GM19025 (cell line): Measurements from ENCODE around the gene FLYWCH2.

Experiments
- ATAC-seq: cut with Tn5 transposase; IDR thresholded peaks from one replicate; pipeline ENCODE4 v1.9.1; 2021; ENCODE audit warnings: mild to moderate bottlenecking, low read depth, moderate library complexity; ENCODE audit not compliant: unreplicated experiment

The FLYWCH2 gene, protein sequence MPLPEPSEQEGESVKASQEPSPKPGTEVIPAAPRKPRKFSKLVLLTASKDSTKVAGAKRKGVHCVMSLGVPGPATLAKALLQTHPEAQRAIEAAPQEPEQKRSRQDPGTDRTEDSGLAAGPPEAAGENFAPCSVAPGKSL

GRCh38 chr16:2882650-2883457, at the start of gene FLYWCH2:
TSS of gene FLYWCH2 (plus strand) at chr16:2883215. CDS start at chr16:2896450, 13,235 bp downstream.
- ATAC-seq, result peak; percentile 80

- no peak for ATAC-seq
Observed at GRCh38 chr16:2833776-2834175, 49.2 kb upstream of the FLYWCH2 start.

DNA sequence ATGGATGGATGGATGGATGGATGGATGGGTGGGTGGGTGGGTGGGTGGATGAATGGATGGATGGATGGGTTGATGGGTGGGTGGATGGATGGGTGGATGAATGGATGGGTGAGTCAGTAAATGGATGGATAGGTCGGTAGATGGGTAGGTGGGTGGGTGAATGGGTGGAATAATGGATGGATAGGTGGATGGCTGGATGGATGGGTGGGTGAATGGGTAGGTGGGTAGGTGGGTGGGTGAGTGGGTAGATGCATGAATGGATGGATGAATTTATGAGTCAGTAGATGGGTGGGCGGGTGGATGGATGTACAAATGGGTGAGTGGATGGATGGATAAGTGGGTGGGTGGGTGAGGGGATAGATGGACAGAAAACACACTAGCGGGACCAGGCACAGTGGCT, 48.0 kb upstream of the FLYWCH2 start:
- ATAC-seq, result no peak

DNA sequence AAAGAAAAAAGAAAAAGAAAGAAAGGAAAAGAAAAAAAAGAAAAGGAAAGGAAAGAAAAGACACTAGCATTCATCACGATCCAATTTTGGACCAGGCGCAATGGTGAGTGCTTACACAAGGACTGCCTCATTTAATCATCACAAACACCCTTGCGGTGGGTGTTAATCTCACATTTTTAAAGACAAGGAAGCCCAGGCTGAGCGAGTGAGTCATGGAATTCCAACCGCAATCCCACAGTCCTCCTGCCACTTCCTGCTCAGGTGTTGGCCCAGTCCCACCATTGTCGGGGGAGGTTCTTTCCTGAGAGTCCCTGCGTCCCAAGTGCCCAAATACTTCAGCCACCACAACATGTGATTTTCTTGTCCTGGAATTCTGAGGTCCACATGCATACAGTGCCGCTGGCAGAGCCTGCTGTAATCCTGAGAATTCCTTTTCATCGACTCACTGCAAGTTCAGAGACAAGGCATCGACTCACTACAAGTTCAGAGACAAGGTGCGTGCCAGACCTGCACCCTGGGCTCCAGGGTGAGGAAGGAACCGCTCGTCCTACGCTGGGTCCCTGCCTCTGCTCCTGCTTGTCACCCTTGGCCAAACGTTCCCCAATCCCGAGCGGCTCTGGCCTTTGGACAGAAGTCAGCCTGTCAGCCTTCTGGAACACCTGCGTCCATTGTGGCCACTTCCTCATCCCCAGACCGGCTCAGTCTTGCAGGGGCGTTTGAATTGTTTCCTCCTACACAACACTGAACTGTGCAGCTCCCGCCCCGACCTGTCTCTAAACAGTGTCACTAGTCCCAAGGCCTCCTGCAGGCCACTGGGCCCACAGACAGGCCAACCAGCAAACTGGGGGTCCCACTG, 47.1 kb upstream of the FLYWCH2 start:
- no peak for ATAC-seq

DNA sequence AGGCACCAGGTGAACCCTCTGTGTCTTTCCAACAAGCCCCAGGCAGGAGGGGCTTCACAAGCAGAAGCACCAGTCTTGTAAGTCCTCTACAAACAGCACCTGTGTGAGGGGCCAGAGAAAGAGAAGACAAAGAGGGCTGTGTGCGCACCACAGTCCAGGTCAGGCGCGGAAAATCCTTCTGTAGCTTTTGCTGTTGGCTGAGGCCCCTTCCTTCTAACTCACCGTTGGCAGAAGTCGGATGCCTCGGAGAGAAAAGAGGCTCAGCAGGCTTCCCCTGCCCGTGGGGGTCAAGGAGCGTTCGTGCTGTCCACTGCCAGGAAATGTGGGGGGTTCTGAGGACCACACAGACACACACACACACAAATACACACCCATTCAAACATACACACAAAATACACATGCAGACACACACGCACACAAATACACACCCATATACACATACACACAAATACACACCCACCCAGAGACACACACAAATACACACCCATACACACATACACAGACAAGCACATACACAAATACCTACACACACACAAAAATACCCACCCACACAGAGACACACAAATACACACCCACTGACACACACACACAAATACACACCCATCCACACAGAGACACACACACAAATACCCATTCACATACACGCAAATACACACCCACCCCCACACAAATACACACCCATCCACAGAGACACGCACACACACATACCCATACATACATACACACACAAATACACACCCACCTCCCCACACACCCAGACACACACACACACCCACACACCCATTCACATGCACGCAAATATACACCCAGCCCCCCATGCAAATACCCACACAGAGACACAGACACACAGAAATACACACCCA, 46.1 kb upstream of the FLYWCH2 start:
- no peak for ATAC-seq

DNA sequence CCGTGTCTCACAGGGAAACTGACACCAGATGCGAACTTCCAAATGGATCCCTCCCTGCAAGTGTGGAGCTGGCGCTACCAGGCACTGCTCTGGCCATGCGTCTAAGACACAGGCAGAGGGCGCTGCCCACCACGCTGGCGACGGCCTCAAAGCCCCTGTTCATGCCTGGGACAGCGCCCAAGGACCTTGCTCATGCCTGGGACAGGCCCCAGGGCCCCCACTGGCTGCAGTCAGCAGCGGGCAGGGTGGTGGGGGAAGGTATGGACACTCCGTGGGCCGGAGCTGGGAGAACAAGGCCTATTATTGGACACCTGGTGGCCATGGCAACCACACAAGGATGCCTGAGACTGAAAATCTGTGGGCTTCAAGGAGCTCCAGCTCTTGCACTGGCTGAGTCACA, 44.1 kb upstream of the FLYWCH2 start:
- ATAC-seq, result no peak

DNA sequence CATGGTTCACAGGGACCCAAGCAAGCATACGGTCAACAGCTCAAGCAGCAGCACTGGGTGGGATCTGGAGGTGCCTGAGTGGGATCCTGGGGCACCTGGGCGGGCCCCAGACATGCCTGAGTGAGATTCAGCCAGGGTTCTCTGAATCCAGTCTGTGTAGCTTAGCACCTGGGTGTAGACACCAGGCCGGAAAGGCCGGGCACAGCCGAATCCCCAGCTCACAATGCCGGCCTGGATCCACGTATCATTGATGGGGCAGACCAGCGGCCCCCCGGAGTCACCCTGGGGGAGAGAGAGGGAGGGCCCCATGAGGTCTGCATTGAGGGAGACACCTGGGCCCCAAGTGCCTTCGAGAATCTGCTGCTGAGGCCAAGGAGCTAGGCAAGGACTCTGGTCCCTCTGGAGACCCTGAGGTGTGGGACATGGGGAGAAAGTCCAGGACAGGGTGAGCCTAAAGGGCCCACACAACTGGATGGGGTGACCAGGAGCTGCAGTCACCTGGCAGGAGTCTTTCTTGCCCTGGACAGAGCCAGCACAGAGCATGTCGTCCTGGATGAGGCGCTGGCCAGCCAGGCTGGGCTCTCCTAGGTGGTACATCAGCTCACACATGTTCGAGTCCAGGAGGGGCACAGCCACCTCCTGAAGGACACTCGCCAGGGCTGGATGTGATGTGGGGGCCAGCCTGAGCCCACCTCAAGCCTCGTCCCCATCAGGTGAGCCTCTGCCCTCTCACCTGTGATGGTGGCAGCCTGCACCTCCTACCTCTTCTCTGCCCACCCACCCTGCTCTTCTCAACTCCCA, 43.2 kb upstream of the FLYWCH2 start:
- ATAC-seq, result no peak

GRCh38 chr16:2840914-2841313, 42.1 kb upstream of the FLYWCH2 start:
- ATAC-seq, result no peak

DNA sequence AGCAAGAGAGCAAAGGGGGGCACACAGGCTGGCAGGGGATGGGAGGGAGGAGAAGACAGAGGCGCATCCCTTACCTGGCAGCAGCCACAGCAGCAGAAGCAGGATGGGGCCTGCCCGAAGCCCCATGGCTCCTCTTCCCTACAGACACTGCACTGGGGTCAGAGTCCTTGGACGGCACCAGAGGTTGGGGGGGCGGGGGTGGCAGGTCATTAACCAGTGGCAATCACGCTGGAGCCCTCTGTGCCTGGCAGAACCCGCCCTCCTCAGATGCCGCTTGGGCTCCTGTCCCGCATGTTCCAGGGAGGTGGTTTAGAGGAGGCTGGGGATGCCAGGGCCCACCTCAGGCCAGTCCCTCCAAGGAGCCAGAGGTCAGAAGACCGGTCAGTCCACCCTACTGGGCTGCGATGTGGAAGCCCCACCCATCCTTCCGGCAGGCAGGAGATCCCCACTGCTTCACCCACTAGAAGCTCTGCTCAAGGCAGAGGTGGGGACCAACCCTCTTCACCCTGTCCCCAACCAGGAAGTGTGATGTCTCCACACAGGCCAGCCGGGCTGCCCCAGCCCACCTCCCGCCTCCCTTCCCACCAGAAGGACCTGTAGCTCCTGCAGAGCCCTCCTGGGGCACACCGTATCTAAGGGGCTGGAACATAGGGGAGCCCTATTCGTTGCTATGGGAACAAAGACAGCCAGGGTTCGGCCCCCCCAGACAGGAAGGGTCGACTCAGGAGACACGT, 41.2 kb upstream of the FLYWCH2 start:
- ATAC-seq, result no peak

DNA sequence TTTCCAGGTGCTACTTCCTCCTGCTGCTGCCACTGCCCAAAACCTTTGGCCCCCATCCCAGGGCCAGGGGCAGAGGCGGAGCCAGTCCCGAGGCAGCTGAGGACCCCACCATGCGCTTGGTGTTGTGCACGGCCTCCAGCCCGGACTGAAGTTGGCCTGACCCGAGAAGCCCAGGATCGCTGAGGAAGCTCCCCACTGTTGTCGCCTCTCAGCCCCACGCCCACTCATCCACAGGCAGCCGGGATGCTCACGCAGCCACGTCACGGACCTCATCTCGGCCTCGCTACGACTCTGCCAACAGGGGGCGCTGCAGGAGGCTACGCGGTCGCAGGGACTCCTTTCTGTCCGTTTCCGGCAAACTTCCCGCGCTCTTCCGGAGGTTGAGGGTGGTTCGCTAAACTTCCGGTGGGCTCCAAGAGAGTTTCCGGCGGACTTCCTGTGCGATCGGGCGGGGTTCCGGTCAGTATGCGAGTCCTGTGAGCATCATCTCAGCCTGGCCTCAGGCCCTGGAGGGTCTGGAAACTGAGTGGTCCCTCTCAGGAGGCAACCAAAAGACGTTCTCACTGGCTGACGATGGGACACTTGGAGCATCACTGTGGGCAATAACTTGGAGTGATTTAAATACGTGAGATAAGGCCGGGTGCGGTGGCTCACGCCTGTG, 40.5 kb upstream of the FLYWCH2 start:
- no peak for ATAC-seq

DNA sequence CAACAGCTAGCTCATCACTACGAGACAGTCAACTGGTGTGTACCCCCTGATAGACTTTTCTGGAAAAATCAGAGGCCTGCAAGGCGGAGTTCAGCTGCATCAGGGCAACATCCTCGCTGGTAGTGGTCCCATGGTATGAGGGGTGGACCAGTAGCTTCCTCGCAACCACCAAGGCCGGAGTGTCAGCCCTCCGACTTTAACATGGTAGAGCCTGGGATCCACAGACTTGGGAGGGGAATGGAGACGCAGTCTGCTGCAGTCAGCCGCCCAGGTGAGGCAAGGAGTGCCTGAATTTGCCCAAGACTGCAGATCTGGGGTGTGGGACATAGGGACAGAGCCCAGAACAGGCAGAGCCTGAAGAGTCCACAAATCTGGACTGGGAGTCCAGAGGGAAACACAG, 39.5 kb upstream of the FLYWCH2 start:
- ATAC-seq, result no peak

GRCh38 chr16:2845116-2845515, 37.9 kb upstream of the FLYWCH2 start:
- no peak for ATAC-seq

- no peak for ATAC-seq
Observed at GRCh38 chr16:2846511-2847310, 36.3 kb upstream of the FLYWCH2 start.

DNA sequence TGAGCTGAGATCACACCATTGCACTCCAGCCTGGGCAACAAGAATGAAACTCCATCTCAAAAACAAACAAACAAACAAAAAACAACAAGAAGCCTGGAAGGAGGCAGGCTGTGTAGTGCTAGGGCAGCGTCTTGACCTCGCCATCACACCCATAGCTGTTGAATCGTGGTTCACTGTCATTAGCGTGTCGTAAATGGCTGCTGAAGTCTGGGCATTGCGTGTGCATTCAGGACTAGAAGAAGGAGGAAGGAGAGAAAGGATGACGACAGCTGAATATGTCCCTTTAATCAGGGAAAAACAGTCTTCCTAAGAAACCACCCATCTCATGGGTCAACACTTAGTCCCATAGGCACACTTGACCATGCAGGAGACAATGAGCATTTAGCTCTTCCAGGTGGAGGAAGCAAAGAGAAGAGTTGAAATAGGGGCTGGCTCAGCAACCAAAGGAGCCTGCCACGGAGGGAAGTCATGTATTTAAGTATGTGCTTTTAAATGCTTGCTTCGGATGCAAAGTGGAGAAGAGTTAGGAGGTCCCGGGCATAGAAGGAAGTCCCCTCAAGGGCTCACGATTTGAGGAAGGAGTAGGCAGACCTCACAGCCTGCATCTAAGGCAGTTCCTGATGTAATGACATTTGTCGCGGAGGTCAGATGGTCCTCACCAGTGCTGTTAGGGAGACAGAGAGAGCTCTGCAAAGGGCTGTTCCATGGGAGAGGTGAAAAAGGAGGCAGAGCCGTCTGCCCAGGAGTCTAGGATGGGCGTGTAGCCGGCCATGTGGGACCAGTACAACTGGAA, 33.9 kb upstream of the FLYWCH2 start:
- no peak for ATAC-seq

GRCh38 chr16:2852003-2852730, 30.8 kb upstream of the FLYWCH2 start:
- ATAC-seq, result no peak
